ENCODE measurements around the gene RPRD1B. TPM values are rescaled to one million over a fixed set of nuclear protein-coding genes. Genes with fewer than 3 reads are reported as not detected.

RPRD1B gene
- total and polyA plus RNA-seq, 2 of the 8 experiments (the other 6 are each of a cell fraction or from before 2014, with no cell fraction given), result 10.3 to 20.9 TPM

- Histone ChIP-seq H2AK5ac (ENCODE audit: low read depth, low read length) (no peak overlapping the region), H3K4me1 (replicated peaks in 1 of 4; ENCODE audit: control insufficient read depth in 3 of 4, insufficient read depth in 4 of 4, low read length in 3 of 4) (no peaks in the 10 kb centered on the region), H3K36me3 (ENCODE audit: control insufficient read depth in 2 of 4, insufficient read depth in 4 of 4, low read length in 3 of 4) (peaks cover 0 to 21% (median 11%) of the 10 kb centered on the region in 4 experiments; a peak in 5 of 8 replicates), H3K23ac (ENCODE audit: insufficient read length) (no peak overlapping the region), H2BK15ac (ENCODE audit: low read length) (no peak overlapping the region), H2BK20ac (ENCODE audit: low read length) (no peak overlapping the region), H3K27ac (ENCODE audit: low read depth, low read length) (no peak overlapping the region), H4K5ac (ENCODE audit: insufficient read length, low read depth, low read length) (no peak overlapping the region), H3K56ac (replicated peaks; ENCODE audit: insufficient read length, low read depth, low read length) (no peak overlapping the region), H2BK5ac (ENCODE audit: low read depth, low read length) (no peak overlapping the region), H3K14ac (ENCODE audit: insufficient read length) (no peak overlapping the region), H3K27me3 (replicated peaks in 1 of 4; ENCODE audit: control insufficient read depth in 3 of 4, extremely low read depth in 1 of 4, insufficient read depth in 3 of 4, low read length in 3 of 4) (no peaks in the 10 kb centered on the region), H2AFZ (ENCODE audit: low read length) (no peak overlapping the region), H3K23me2 (ENCODE audit: low read depth, low read length) (no peaks in the 10 kb centered on the region), H3K79me2 (ENCODE audit: control insufficient read depth in 1 of 2, insufficient read depth in 2 of 2, low read length in 2 of 2) (peaks cover 0 to 37% of the 10 kb centered on the region in 2 experiments; a peak in 2 of 4 replicates), H3K9me3 (ENCODE audit: insufficient read depth in 2 of 2, low read depth in 1 of 2, low read length in 1 of 2) (no peaks in the 10 kb centered on the region), H3K79me1 (ENCODE audit: low read depth, low read length) (peaks cover 3% of the 10 kb centered on the region), H4K91ac (replicated peaks; ENCODE audit: insufficient read length, low read length) (no peak overlapping the region), H3K4me2 (ENCODE audit: insufficient read depth in 1 of 2, low read depth in 2 of 2, low read length in 2 of 2) (no peak overlapping the region), H2BK12ac (ENCODE audit: low read depth, low read length) (no peak overlapping the region), H3K18ac (ENCODE audit: extremely low read depth, low read length) (no peak overlapping the region), H2BK120ac (replicated peaks; ENCODE audit: low read depth, low read length) (no peak overlapping the region), H3K4me3 (ENCODE audit: extremely low read depth in 1 of 4, insufficient read depth in 2 of 4, low read depth in 3 of 4, low read length in 4 of 4) (no peak overlapping the region), H4K20me1 (replicated peaks in 1 of 2; ENCODE audit: control insufficient read depth in 1 of 2, insufficient read depth in 2 of 2, low read length in 2 of 2) (peaks cover 0 to 3% of the 10 kb centered on the region in 2 experiments), H3K9ac (replicated peaks in 1 of 4; ENCODE audit: extremely low read depth in 1 of 4, low read depth in 3 of 4, low read length in 3 of 4) (no peak overlapping the region), H3K4ac (replicated peaks; ENCODE audit: insufficient read length, low read depth, low read length) (no peak overlapping the region), H4K8ac (ENCODE audit: extremely low read depth, insufficient read depth, low read length) (no peak overlapping the region)
- 88% methylated on average over 12 of the region's 12 CpGs; no CpG with 5 or more reads in 1 of the 2 experiments for WGBS, 2 experiments (ENCODE audit: extremely low coverage in 1 of 2, insufficient coverage in 1 of 2, insufficient read length in 1 of 2, insufficient replicate concordance in 2 of 2, low coverage in 1 of 2, low lambda C conversion rate in 2 of 2, missing lambda C conversion rate in 1 of 2)
- ChIA-PET CTCF (ENCODE audit: partially characterized antibody) (interaction anchor here (0.6 to 4.0 kb wide), 8 partner anchors 10 to 169 kb away, joined by 3 to 23 read pairs (median 4); no protein-coding TSS in a partner anchor), POLR2A (ENCODE audit: partially characterized antibody) (interaction anchor here (0.7 kb wide), 1 partner anchor 81 kb away, joined by 3 read pairs; no protein-coding TSS in a partner anchor)
- FAIRE-seq, result no peak
- TF ChIP-seq YY1 (IDR thresholded peaks at IDR 0.05; ENCODE audit: low read depth, low read length), result no peak
- TF ChIP-seq BCL11A (IDR thresholded peaks at IDR 0.05; ENCODE audit: low read depth in 2 of 2, low read length in 2 of 2), result no peak
- no peak for TF ChIP-seq GABPA (IDR thresholded peaks at IDR 0.05; ENCODE audit: borderline replicate concordance, insufficient read depth, low read length)
- no peak for TF ChIP-seq TBP (IDR thresholded peaks at IDR 0.05; ENCODE audit: low read depth, low read length)
- no peak for TF ChIP-seq EP300 (IDR thresholded peaks at IDR 0.05; ENCODE audit: borderline replicate concordance in 1 of 2, low read depth in 2 of 2, low read length in 2 of 2)
- TF ChIP-seq SP1 (IDR thresholded peaks at IDR 0.05; ENCODE audit: low read depth, low read length), result no peak
- no peak for TF ChIP-seq GTF2F1 (IDR thresholded peaks at IDR 0.05; ENCODE audit: borderline replicate concordance, low read depth, low read length)
- TF ChIP-seq SRF (IDR thresholded peaks at IDR 0.05; ENCODE audit: low read depth, low read length), result no peak
- no peak for TF ChIP-seq SIRT6 (IDR thresholded peaks at IDR 0.05; ENCODE audit: low read length)
- no peak for TF ChIP-seq NANOG (IDR thresholded peaks at IDR 0.05; ENCODE audit: insufficient read depth, low read depth, low read length, poor library complexity, severe bottlenecking)
- DNase-seq (ENCODE audit: low read depth in 1 of 2, low spot score in 2 of 2), result no peak
Observed at GRCh38 chr20:38083338-38084048, 49.9 kb downstream of the RPRD1B start.
